Globus pallidus (tissue), 1 donor: ENCODE results near the gene ZDHHC17.
A peak's percentile ranks its signal among the peaks of the same experiment; 100 is the strongest.

Experiments used
- DNase-seq: peaks from one replicate; pipeline ENCODE4 v3.0.0-alpha.2; 2015; ENCODE audit warnings: low spot score

Gene ZDHHC17

GRCh38 chr12:76820888-76821482 lies 57.1 kb downstream of the ZDHHC17 start:
- DNase-seq = peak; percentile 16

- no peak for DNase-seq
Measured at GRCh38 chr12:76830436-76830835, 66.5 kb downstream of the ZDHHC17 start.

DNA sequence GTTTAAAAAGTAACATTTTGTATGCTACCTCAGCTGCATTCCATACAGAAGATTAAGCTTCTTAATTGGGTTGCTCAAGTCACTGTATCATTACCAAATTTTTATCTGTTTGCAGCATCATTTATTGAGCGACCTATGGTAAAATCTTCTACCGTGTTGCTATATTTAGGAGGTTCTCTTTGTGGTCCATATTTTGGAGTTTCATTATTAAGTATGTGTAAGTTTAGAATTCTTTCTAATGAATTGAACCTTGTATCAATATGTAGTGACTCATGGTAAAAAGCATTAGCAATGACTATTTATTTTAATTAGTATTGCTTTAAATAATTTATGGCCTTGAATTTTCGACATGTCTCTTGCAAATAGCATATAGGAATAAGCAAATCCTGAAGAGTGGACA lies 72.7 kb downstream of the ZDHHC17 start:
- no peak for DNase-seq

DNA sequence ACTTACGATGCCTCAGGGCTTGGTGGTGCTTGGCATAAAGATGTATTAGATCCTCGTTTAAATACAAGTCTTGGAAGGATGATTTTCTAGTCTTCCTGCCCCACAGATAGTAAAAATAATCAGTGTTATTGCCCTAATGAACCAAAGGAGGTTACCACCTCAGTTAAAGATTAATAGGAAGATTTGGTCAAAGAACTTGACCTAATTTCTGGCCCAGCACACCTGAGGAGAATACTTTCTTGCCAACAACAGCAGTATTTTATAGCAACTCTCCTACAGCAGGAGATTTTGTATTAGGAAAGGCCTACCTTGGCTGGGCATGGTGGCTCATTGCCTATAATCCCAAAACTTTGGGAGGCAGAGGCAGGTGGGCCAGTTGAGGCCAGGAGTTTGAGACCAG lies 83.3 kb downstream of the ZDHHC17 start:
- DNase-seq = no peak

DNA sequence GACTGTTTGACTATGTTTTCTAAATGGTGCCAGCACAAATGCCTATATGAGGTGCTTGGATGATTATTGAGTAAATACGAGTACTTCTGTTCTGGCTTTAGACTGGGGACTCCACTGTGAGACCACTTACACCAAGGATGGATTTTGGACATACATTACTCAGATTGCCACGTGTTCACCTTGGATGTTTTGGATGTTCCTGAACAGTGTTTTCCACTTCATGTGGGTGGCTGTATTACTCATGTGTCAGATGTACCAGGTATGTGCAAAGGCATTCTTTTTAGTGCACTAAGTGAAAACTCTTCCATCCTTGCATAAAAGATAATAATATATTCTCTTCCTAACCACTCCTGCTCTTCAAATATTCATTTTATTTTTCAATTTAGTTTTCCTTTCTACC lies 84.2 kb downstream of the ZDHHC17 start:
- DNase-seq = no peak

GRCh38 chr12:76852106-76852505 lies 88.2 kb downstream of the ZDHHC17 start:
- no peak for DNase-seq

DNA sequence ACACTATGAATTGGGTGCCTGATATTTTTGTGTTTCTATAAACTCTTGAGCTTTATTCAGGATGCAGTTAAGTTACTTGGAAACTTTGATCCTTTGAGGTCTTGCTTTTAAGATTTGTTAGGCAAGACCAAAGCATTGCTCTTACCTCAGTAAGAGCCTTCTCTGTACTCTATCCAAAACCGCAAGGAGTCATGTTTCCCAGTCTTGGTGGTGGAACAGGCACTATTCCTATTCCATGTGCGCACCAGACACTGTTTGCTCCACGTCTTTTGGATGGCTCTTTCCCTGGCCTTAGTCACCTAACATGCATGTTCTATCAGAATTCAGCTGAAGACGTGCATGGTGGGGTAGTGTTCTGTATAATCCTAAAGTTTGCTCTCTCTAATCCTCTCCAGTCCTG lies 91.4 kb downstream of the ZDHHC17 start:
- DNase-seq = no peak

- DNase-seq = no peak
Measured at GRCh38 chr12:76856018-76856644, 92.2 kb downstream of the ZDHHC17 start.

GRCh38 chr12:76859611-76860010 lies 95.7 kb downstream of the ZDHHC17 start:
- DNase-seq = no peak

DNA sequence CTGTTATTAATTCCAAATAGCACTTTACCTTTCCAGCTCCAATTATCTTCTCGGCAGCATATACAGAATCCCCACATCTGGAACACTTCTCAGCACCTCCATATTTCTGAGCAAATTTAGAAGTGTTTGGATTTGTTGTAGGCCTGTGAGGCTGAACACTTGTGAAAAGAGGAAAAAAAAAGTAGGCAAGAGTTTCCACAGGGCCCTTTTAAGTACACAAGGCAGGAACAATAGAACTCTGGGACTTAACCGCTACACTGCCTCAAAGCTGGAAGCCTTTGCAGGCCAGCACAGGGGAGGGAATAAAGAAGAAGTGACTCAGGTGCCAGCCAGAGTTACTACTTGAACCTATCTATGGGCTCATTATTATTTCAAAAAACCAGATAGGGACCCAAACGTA lies 96.3 kb downstream of the ZDHHC17 start:
- DNase-seq = no peak

DNA sequence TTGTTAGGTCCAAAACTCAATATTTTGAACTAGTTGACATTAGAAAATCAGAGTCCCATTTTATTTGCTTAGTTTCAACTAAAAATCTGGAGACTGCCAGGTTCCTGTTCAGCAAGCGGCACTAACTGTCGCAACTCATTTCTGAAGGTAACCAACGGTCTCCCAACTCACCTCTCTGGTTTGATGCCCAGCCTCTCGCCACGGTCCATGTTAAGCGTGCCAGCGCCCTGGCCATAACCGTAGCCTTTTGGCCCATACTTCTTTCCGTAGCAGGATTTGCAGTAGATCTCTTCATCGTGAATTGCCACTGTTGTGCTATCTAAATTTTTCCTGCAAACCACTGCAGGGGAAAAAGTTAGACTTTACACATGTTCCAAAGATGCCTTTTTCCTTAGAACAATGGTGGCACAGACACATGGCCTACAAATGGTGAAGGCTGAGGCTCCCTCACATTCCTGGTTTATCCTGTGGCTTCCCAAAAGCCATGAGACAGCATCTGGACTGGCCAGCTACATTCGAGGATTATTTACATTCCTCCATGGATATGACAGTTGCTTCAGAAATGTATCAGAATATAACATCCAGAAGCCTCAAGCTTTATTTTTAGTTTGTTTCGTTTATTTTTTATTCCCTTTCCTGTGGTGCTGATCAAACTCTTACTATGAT lies 99.2 kb downstream of the ZDHHC17 start:
- DNase-seq = no peak

GRCh38 chr12:76863837-76864236 lies 99.9 kb downstream of the ZDHHC17 start:
- no peak for DNase-seq

- DNase-seq = no peak
Measured at GRCh38 chr12:76864791-76865400, 101.0 kb downstream of the ZDHHC17 start.

GRCh38 chr12:76866151-76866567 lies 102.2 kb downstream of the ZDHHC17 start:
- no peak for DNase-seq

GRCh38 chr12:76866726-76867125 lies 102.8 kb downstream of the ZDHHC17 start:
- no peak for DNase-seq

DNA sequence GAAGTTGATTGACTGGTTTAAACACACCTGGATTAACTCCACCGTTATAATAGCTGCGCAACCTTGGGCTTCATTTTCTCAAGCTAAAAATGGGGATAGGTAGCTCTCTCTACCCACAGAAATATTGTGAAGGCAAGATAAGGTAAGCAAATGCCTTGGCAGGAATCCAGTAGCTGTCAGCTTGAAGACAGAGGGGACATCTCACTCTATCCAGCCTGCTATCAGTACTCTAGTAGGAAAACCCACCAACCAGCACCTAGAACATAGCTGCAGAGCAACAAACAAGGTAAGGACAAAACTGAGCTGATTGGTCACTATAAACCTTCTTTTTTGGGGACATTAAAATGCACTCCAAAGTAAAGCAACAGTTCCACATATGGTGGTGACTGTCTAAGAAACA lies 107.2 kb downstream of the ZDHHC17 start:
- DNase-seq = no peak

DNA sequence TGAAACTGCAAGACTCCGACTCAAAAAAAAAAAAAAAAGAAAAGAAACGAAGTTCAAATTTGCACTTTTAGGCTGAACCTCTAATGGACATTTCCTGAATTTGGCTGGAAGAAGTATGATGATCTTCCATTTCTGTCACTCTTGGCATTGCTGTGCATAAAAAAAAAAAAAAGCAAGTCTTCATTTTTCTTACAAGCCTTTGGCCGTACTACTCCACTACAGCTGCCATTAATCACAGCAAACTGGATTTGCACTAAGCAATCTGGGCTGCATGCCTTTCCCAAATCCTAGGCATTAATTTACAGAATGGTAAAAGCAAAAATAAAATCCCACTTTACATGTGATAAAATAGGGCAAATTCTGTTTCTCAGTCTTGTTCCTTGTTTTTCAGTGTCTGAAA lies 107.8 kb downstream of the ZDHHC17 start:
- no peak for DNase-seq

DNA sequence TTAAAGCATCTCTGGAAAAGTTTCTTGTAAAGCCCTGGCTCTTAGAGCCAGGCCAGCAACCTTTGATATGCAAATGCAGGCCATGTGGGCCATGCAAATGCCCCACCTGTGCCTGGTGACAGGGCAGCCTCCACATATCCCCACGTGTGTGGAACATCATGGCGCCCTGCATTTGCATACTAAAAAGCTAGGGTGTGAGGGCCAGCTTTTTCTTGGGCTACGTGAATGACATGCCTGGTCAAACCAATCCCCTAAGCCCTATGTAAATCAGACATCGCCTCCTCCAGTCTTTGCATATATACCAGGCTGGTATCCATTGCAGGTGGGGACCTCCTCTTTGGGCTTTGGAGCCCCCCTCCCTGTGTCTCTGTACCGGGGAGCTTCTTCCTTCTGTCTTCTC lies 108.5 kb downstream of the ZDHHC17 start:
- DNase-seq = no peak

DNA sequence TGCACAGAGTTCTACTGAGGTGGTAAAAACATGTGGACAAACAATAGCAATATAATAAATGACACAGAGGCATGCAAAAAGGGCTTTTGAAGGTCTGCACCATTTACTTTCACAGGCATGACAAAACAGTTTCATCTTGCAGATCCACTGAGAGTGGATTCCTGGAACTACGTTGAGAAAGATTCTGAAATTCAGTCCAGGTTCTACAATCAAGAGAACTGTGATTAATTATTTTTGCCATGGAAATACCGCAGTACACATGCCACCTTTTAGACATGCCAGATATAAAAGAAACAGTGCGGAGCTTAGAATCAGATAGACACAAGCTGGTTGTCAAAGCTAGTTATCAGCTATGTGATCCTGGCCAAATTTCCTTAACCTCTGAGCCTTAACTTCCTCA lies 110.1 kb downstream of the ZDHHC17 start:
- no peak for DNase-seq

DNA sequence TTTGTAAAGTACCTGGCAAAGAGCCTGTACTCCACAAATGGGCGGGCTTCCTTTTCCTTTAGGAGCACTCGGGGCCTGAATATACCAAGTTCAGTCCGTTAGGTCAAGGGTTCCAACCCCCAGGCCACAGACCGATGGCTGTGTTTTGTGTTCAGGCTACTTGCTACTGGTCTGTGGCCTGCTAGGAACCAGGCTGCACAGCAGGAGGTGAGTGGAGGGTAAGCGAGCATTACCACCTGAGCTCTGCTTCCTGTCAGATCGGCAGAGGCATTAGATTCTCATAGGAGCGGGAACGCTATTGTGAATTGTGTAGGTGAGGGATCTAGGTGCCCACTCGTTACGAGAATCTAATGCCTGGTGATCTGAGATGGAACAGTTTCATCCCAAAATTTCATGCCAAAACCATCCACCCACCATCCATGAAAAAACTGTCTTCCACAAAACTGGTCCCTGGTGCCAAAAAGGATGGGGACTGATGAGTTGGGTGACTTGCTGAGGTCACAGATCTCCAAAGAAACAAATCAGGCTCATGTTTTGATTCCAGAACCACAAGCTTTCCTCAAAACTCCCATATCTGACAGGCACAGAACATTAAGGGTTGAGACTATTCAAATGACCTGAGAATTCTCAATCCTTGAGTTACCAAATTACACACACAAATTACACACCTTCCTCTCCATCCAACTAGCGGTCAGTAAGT lies 110.7 kb downstream of the ZDHHC17 start:
- DNase-seq = no peak

GRCh38 chr12:76876696-76877229 lies 112.8 kb downstream of the ZDHHC17 start:
- no peak for DNase-seq
